Osteoblast (primary cell): Measurements from ENCODE around the gene CTBP2. TPM values are rescaled to one million over a fixed set of nuclear protein-coding genes. Genes with fewer than 3 reads are reported as not detected.

Source experiments
- DNase-seq: peaks from one replicate; pipeline ENCODE4 v3.0.0; 2011; ENCODE audit warnings: low spot score, mixed read lengths; ENCODE audit not compliant: insufficient read length; ENCODE audit errors: missing footprints
- H2AFZ ChIP-seq: 2 replicates; pipeline ENCODE4 v1.6.0; 2011; ENCODE audit warnings: mild to moderate bottlenecking, low read length
- H3K27ac ChIP-seq: 2 replicates; pipeline ENCODE4 v1.5.1; 2011; ENCODE audit warnings: mild to moderate bottlenecking, low read depth, low read length, moderate library complexity
- H3K27me3 ChIP-seq: 2 replicates; pipeline ENCODE4 v1.6.0; 2012; ENCODE audit warnings: mild to moderate bottlenecking, control low read depth, inconsistent platforms, low read length, moderate library complexity; ENCODE audit not compliant: insufficient read depth
- H3K36me3 ChIP-seq: 2 replicates; pipeline ENCODE4 v1.5.1; 2011; ENCODE audit warnings: mild to moderate bottlenecking, low read length, control low read depth, moderate library complexity; ENCODE audit not compliant: insufficient read depth
- H3K4me1 ChIP-seq: 2 replicates; pipeline ENCODE4 v1.5.1; 2011; ENCODE audit warnings: mild to moderate bottlenecking, low read length, control low read depth, moderate library complexity; ENCODE audit not compliant: insufficient read depth
- H3K4me2 ChIP-seq: 2 replicates; pipeline ENCODE4 v1.6.0; 2011; ENCODE audit warnings: mild to moderate bottlenecking, low read length; ENCODE audit not compliant: insufficient read depth
- H3K4me3 ChIP-seq: fragments of 200-600 bp; sonication (generic); 3 replicates; pipeline ENCODE4 v1.5.1; 2012; ENCODE audit warnings: mild to moderate bottlenecking, low read length, inconsistent platforms; ENCODE audit not compliant: insufficient read depth
- H3K79me2 ChIP-seq: 2 replicates; pipeline ENCODE4 v1.6.0; 2012; ENCODE audit warnings: mild to moderate bottlenecking, low read length, control low read depth, inconsistent platforms; ENCODE audit not compliant: insufficient read depth
- H3K9me3 ChIP-seq: 2 replicates; pipeline ENCODE4 v1.5.1; 2011; ENCODE audit warnings: low read depth, low read length, control low read depth
- H4K20me1 ChIP-seq: 2 replicates; pipeline ENCODE4 v1.6.0; 2012; ENCODE audit warnings: mild to moderate bottlenecking, low read length, control low read depth; ENCODE audit not compliant: insufficient read depth
- total RNA-seq: library from RNA; depleted of rRNA; stranded (reverse); fragments of >200 nt; gene quantifications from 2 replicates; pipeline ENCODE4 v1.2.3, GENCODE V29; 2012
- TF ChIP-seq, protein P1 (sequence below): IDR thresholded peaks from 2 replicates; pipeline ENCODE4 v1.5.1; 2011; ENCODE audit warnings: mild to moderate bottlenecking, low read depth, low read length, moderate library complexity; ENCODE audit errors: extremely low read depth

Gene CTBP2
- total RNA-seq, 1 donor, result 65.9 TPM

DNA sequence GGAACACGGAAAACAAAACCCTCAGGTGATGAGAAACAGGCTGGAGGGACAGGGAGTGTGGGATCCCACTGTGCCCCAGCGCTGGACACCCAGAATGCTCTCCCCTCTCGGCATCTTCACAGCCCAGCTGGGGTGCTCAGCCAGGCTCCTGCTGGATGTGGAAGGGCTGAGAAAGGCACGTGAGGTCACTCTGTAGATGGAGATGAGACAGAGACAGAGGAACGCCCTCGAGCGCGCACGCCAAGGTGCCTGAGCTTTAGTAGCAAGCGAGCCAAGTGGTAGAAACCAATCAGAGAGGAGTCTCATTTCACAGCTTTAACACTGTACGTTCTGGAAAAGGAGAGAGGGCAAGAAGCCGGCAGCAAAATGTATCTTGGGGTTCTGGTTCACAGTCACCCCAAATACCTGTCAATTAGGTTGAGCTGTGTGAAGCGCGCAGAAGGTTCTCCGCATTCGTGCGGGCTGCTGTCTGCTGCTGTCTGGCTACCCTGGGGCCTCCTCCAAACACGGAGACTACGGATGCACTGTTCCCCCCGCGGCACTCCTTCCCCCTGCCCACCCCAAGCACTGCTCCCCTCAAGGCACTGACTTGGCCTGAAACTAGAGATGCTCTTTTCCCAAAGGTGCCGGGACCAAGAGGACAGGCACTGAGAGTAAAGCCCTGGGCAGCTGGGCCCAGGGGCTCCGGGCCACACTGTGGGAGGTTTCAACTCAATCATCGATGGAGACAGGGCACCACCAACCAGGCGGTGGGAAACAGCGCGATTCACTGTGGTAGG is 127.0 kb downstream of the CTBP2 start:
- H3K4me3 ChIP-seq, result no peak overlapping the region
- no peak overlapping the region for H2AFZ ChIP-seq
- H3K4me2 ChIP-seq, result no peak overlapping the region
- H3K27ac ChIP-seq, result no peak overlapping the region
- peaks cover 91% of the 10 kb centered on the region for H3K79me2 ChIP-seq
- H3K27me3 ChIP-seq, result no peaks in the 10 kb centered on the region
- H4K20me1 ChIP-seq, result peaks cover 27% of the 10 kb centered on the region
- TF ChIP-seq, protein P1, sequence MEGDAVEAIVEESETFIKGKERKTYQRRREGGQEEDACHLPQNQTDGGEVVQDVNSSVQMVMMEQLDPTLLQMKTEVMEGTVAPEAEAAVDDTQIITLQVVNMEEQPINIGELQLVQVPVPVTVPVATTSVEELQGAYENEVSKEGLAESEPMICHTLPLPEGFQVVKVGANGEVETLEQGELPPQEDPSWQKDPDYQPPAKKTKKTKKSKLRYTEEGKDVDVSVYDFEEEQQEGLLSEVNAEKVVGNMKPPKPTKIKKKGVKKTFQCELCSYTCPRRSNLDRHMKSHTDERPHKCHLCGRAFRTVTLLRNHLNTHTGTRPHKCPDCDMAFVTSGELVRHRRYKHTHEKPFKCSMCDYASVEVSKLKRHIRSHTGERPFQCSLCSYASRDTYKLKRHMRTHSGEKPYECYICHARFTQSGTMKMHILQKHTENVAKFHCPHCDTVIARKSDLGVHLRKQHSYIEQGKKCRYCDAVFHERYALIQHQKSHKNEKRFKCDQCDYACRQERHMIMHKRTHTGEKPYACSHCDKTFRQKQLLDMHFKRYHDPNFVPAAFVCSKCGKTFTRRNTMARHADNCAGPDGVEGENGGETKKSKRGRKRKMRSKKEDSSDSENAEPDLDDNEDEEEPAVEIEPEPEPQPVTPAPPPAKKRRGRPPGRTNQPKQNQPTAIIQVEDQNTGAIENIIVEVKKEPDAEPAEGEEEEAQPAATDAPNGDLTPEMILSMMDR, result no peak
- no peaks in the 10 kb centered on the region for H3K9me3 ChIP-seq
- H3K36me3 ChIP-seq, result no peaks in the 10 kb centered on the region
- no peak for DNase-seq
- peaks cover 37% of the 10 kb centered on the region for H3K4me1 ChIP-seq

DNA sequence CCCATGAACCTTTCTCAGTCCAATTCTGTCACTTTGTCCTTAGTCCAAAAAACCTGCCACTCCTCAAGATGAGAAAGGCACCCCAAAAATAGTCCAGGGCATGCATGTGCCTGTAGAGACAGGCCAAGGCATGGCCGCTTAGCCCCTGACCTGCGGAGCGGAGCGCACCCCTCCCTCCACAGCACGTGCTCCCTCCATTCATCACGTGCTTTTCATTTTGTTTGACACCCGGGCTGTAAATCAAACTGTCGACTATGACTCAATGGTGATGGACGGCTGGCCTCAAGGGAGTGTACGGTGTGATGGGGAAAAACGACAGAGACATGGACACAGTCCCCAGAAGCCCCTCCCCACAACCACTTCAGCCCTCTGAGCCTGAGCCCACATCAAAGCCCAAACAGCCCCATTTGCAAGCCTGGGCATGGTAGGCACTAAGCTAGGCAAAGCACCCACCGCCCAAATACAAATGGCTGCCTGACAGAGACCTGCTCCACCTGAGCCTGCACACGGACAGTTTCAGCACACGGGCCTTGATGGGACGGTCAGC is 127.8 kb downstream of the CTBP2 start:
- Histone ChIP-seq H3K4me3 (no peak overlapping the region), H3K27ac (no peak overlapping the region), H3K79me2 (peaks cover 90% of the 10 kb centered on the region), H3K36me3 (no peaks in the 10 kb centered on the region), H3K4me1 (peaks cover 35% of the 10 kb centered on the region), H2AFZ (no peak overlapping the region), H4K20me1 (peaks cover 34% of the 10 kb centered on the region), H3K27me3 (no peaks in the 10 kb centered on the region), H3K4me2 (no peak overlapping the region), H3K9me3 (no peaks in the 10 kb centered on the region)
- DNase-seq, result no peak
- TF ChIP-seq, protein P1, result no peak

DNA sequence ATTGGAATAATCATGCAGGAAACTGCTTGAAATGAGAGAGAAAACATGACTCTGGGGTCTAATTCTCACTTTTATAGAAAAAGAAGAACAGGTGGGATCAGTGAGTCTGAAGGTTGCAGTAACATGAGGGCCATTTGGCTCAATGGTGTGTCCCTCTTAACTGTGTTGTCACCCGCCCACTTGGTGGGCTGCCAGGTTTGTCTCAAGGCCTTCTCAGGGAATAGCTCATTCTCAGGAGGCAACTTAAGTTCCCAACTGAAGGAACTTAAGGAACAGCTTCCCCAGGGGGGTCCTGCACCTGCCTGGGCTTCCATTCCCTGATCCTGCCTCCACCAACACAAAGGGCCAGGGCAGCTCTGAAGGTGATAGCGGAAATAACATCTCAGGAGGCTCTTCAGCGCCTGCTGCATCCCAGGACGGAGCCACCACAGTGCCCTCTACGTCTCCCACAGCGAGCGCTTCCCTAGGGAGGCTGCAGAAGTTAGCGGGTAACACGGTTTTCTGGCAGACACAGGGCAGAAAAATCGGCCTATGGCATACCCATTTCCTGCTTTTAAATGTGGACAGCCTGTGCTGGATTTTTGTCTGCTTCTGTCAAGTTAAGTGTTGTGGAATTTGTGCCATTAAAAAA is 129.7 kb downstream of the CTBP2 start:
- TF ChIP-seq, protein P1, result no peak
- no peak for DNase-seq
- H3K27ac ChIP-seq, result no peak overlapping the region
- H3K4me3 ChIP-seq, result no peak overlapping the region
- H4K20me1 ChIP-seq, result peaks cover 36% of the 10 kb centered on the region
- no peak overlapping the region for H2AFZ ChIP-seq
- peaks cover 73% of the 10 kb centered on the region for H3K79me2 ChIP-seq
- H3K36me3 ChIP-seq, result peaks cover 2% of the 10 kb centered on the region
- no peaks in the 10 kb centered on the region for H3K27me3 ChIP-seq
- no peaks in the 10 kb centered on the region for H3K9me3 ChIP-seq
- H3K4me2 ChIP-seq, result no peak overlapping the region
- peaks cover 17% of the 10 kb centered on the region for H3K4me1 ChIP-seq

DNA sequence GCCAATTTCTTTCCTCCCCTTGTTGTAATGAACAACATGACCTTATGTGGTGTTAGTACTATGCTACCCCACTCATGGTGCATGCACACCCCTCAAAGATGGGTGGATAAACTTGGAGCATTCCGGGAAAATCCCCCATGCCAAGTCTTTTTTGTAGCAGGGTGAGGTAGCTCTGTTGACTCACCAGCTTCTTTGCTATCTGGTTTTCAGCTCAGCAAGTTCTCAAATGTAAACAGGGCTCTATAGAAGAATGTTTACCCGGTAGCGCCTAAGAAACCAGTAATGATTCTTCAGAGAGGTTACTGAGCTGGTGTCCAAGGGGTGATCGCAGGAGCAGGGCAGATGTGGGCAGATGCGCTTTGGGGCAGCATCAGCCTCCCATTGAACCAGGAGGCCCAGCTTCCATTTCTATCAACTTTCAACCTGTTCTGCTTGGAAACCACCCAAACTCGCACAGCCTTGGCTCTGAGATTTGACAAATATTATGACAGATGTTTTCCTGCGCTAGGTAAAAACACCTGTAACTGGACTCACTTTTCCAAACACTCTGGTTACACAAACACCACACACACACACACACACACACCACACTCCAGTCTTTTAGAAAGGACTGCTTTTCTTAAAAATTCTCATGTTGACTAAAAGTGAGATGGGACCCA is 130.7 kb downstream of the CTBP2 start:
- H3K27ac ChIP-seq, result no peak overlapping the region
- no peaks in the 10 kb centered on the region for H3K27me3 ChIP-seq
- no peak overlapping the region for H2AFZ ChIP-seq
- DNase-seq, result no peak
- no peaks in the 10 kb centered on the region for H3K9me3 ChIP-seq
- TF ChIP-seq, protein P1, result no peak
- H3K79me2 ChIP-seq, result peaks cover 76% of the 10 kb centered on the region
- H3K4me3 ChIP-seq, result no peak overlapping the region
- peaks cover 36% of the 10 kb centered on the region for H4K20me1 ChIP-seq
- peaks cover 4% of the 10 kb centered on the region for H3K36me3 ChIP-seq
- peaks cover 7% of the 10 kb centered on the region for H3K4me1 ChIP-seq
- no peak overlapping the region for H3K4me2 ChIP-seq
